AG04450 (cell line): ENCODE data around the gene NLRP5. TPM values are rescaled to one million over a fixed set of nuclear protein-coding genes. Genes with fewer than 3 reads are reported as not detected.

Source experiments
- CTCF ChIA-PET: fragments of 300-600, 350-600 bp; formaldehyde crosslinking; extraction: SDS; loops from one replicate; lab custom pipeline; 2022; ENCODE audit warnings: antibody characterized with exemption, inconsistent platforms; lab: Charles Lee
- POLR2A ChIA-PET: fragments of 350-600 bp; formaldehyde crosslinking; extraction: SDS; loops from one replicate; lab custom pipeline; 2021; ENCODE audit warnings: antibody characterized with exemption, inconsistent platforms; lab: Yijun Ruan, JAX
- DNase-seq: peaks from one replicate; pipeline ENCODE4 v3.0.0-alpha.2; 2011; ENCODE audit warnings: low read depth, low spot score
- H3K27ac ChIP-seq: one replicate; pipeline ENCODE4 v1.5.1; 2012; ENCODE audit warnings: low read depth, low read length, control low read depth
- H3K27me3 ChIP-seq: one replicate; pipeline ENCODE4 v1.6.0; 2012; ENCODE audit warnings: low read length; ENCODE audit not compliant: control insufficient read depth, insufficient read depth
- H3K4me3 ChIP-seq: 2 replicates; pipeline ENCODE4 v1.5.1; 2011; ENCODE audit warnings: mild to moderate bottlenecking, low read depth, low read length, control low read depth
- H3K9me3 ChIP-seq: 2 replicates; pipeline ENCODE4 v1.5.1; 2012; ENCODE audit warnings: low read length; ENCODE audit not compliant: control insufficient read depth, insufficient read depth
- CTCF ChIP-seq: IDR thresholded peaks from 2 replicates; pipeline ENCODE4 v1.5.1; 2011; ENCODE audit warnings: low read depth, low read length, control low read depth, inconsistent platforms
- polyA plus RNA-seq: library from polyadenylated mRNA; depleted of rRNA; stranded (reverse); fragments of >200 nt; gene quantifications from 2 replicates; pipeline ENCODE4 v1.2.3, GENCODE V29; 2011

NLRP5 gene
- polyA plus RNA-seq, 1 experiment: not detected

DNA sequence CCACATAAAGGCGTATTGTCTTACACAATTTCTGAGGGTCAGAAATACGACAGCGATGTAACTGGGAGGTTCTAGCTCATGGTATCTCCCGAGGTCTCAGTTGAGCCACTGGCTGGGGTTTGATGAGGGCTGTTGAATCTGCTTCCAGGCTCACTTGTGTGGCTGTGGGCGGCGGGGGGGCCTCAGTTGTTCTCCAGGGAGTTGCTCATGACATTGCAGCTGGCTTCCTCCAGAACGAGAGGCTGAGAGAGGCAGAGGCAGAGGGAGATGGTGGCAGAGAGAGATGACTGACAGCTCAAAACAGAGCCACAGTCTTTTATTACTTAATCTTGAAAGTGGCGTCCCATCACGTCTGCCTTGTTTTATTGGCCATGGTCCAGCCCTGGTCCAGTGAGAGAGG is 6.2 kb upstream of the NLRP5 start:
- ChIA-PET POLR2A (no interaction called here), CTCF (no interaction called here)
- no peak overlapping the region for H3K27ac ChIP-seq
- H3K4me3 ChIP-seq: no peak overlapping the region
- TF ChIP-seq CTCF: no peak
- no peaks in the 10 kb centered on the region for H3K27me3 ChIP-seq
- no peak for DNase-seq
- peaks cover 27% of the 10 kb centered on the region for H3K9me3 ChIP-seq

DNA sequence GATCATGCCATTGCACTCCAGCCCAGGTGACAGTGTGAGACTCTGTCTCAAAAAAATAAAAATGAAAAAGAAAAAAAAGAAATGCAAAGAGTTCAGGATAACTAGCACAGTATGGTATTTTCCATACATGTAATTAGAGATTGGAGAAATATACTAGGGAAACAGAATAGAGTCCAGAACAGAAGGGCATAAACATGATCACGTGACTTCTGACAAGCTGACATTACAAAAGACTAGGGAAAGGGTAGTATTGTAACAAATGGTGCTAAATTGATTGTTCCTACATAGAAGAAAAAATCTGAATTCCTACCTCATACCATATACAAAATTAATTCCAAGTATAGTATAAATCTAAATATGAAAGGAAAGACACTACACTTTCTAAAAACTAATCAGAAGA is 1.3 kb upstream of the NLRP5 start:
- ChIA-PET POLR2A (no interaction called here), CTCF (no interaction called here)
- H3K27me3 ChIP-seq: no peaks in the 10 kb centered on the region
- H3K4me3 ChIP-seq: no peak overlapping the region
- no peak for TF ChIP-seq CTCF
- H3K27ac ChIP-seq: no peak overlapping the region
- peaks cover 45% of the 10 kb centered on the region for H3K9me3 ChIP-seq
- no peak for DNase-seq

DNA sequence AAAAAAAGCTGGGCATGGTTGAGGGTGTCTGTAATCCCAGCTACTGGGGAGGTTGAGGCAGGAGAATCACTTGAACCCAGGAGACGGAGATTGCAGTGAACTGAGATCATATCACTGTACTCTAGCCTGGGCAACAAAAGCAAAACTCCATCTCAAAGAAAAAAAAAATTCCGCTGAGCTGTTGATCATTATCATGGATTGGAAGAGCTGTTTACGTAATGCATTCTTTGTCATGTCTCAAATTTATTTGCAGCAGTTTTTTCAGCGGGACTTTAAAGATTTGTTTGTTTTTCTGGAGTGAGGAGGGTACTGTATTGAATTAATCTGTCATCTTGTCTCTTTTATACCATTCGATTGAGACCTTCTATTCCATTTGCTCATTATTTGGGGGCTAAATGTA is 4.3 kb downstream of the NLRP5 start:
- TF ChIP-seq CTCF: no peak
- no peak for DNase-seq
- H3K27me3 ChIP-seq: no peaks in the 10 kb centered on the region
- no peak overlapping the region for H3K27ac ChIP-seq
- H3K9me3 ChIP-seq: peaks cover 32% of the 10 kb centered on the region
- no peak overlapping the region for H3K4me3 ChIP-seq
- ChIA-PET POLR2A (no interaction called here), CTCF (no interaction called here)

- ChIA-PET CTCF (no interaction called here), POLR2A (no interaction called here)
- Histone ChIP-seq H3K4me3 (no peak overlapping the region), H3K9me3 (peaks cover 17% of the 10 kb centered on the region), H3K27me3 (no peaks in the 10 kb centered on the region), H3K27ac (no peak overlapping the region)
- no peak for TF ChIP-seq CTCF
- no peak for DNase-seq
Measured at GRCh38 chr19:55993492-55993891, 6.9 kb downstream of the NLRP5 start.

GRCh38 chr19:56014765-56015164 is 28.2 kb downstream of the NLRP5 start:
- POLR2A ChIA-PET: no interaction called here

More at GRCh38 chr19:56014765-56015164, 28.2 kb downstream of the NLRP5 start:
- no peak overlapping the region for H3K4me3 ChIP-seq
- no peak for TF ChIP-seq CTCF
- CTCF ChIA-PET: no interaction called here
- no peaks in the 10 kb centered on the region for H3K27me3 ChIP-seq
- peaks cover 19% of the 10 kb centered on the region for H3K9me3 ChIP-seq
- DNase-seq: no peak
- H3K27ac ChIP-seq: no peak overlapping the region
